Neural progenitor cell (in vitro differentiated cells): Measurements from ENCODE around the gene MAPKAPK3. TPM values are rescaled to one million over a fixed set of nuclear protein-coding genes. Genes with fewer than 3 reads are reported as not detected.

Experiments
- DNase-seq: peaks from one replicate; pipeline ENCODE4 v3.0.0-alpha.2; 2016; ENCODE audit warnings: low spot score
- H2AFZ ChIP-seq: fragments of 200-600 bp; sonication (generic); replicated peaks from 2 replicates; pipeline ENCODE4 v1.6.1; 2016; ENCODE audit warnings: antibody characterized with exemption
- H3F3A ChIP-seq: fragments of 200-600 bp; sonication (generic); 2 replicates; pipeline ENCODE4 v1.6.1; 2016; ENCODE audit warnings: antibody characterized with exemption, low read depth
- H3K27ac ChIP-seq: fragments of 200-600 bp; sonication (generic); 2 replicates; pipeline ENCODE4 v1.5.1; 2016; ENCODE audit warnings: mild to moderate bottlenecking
- H3K27me3 ChIP-seq: fragments of 200-600 bp; sonication (generic); 2 replicates; pipeline ENCODE4 v1.6.1; 2016; ENCODE audit warnings: mild to moderate bottlenecking, moderate library complexity
- H3K36me3 ChIP-seq: fragments of 200-600 bp; sonication (generic); 2 replicates; pipeline ENCODE4 v1.5.1; 2016
- H3K4me1 ChIP-seq: fragments of 200-600 bp; sonication (generic); 2 replicates; pipeline ENCODE4 v1.6.1; 2016; ENCODE audit warnings: mixed run types
- H3K4me2 ChIP-seq: fragments of 200-600 bp; sonication (generic); 2 replicates; pipeline ENCODE4 v1.6.1; 2016
- H3K4me3 ChIP-seq: fragments of 200-600 bp; sonication (generic); 2 replicates; pipeline ENCODE4 v1.5.1; 2016
- H3K79me2 ChIP-seq: fragments of 200-600 bp; sonication (generic); 2 replicates; pipeline ENCODE4 v1.6.1; 2016; ENCODE audit warnings: low read depth
- H3K9ac ChIP-seq: fragments of 200-600 bp; sonication (generic); 2 replicates; pipeline ENCODE4 v1.6.1; 2016
- H3K9me3 ChIP-seq: fragments of 200-600 bp; sonication (generic); 2 replicates; pipeline ENCODE4 v1.5.1; 2016; ENCODE audit warnings: low read depth
- H4K20me1 ChIP-seq: fragments of 200-600 bp; sonication (generic); 2 replicates; pipeline ENCODE4 v1.6.1; 2016; ENCODE audit warnings: low read depth
- H3K27ac Mint-ChIP-seq: 3 replicates; pipeline ENCODE4 v1.8.0; 2021; ENCODE audit warnings: mixed read lengths
- H3K27me3 Mint-ChIP-seq: 2 replicates; pipeline ENCODE4 v1.8.0; 2022; ENCODE audit warnings: low read depth, mild to moderate bottlenecking, inconsistent platforms, moderate library complexity, mixed read lengths; ENCODE audit not compliant: insufficient read depth
- H3K36me3 Mint-ChIP-seq: 3 replicates; pipeline ENCODE4 v1.8.0; 2021; ENCODE audit warnings: mixed read lengths
- H3K4me1 Mint-ChIP-seq: 3 replicates; pipeline ENCODE4 v1.8.0; 2021; ENCODE audit warnings: mixed read lengths
- H3K4me3 Mint-ChIP-seq: 3 replicates; pipeline ENCODE4 v1.8.0; 2021; ENCODE audit warnings: mild to moderate bottlenecking, moderate library complexity, mixed read lengths
- H3K9me3 Mint-ChIP-seq: 3 replicates; pipeline ENCODE4 v1.8.0; 2020; ENCODE audit warnings: mixed read lengths
- CTCF ChIP-seq: fragments of 200-600 bp; sonication (generic); IDR thresholded peaks from 2 replicates; pipeline ENCODE4 v1.5.1; 2017; ENCODE audit warnings: antibody characterized with exemption, mild to moderate bottlenecking
- EZH2 ChIP-seq: fragments of 200-600 bp; sonication (generic); IDR thresholded peaks from 2 replicates; pipeline ENCODE4 v1.6.1; 2017; ENCODE audit warnings: antibody characterized with exemption, mild to moderate bottlenecking, moderate library complexity
- EZH2phosphoT487 ChIP-seq: fragments of 200-600 bp; sonication (generic); IDR thresholded peaks from 2 replicates; pipeline ENCODE4 v1.6.1; 2017; ENCODE audit warnings: antibody characterized with exemption
- total RNA-seq: library from RNA; depleted of rRNA; stranded (reverse); fragments of >200 nt; gene quantifications from 2 replicates; pipeline ENCODE4 v1.2.3, GENCODE V29; 2015; ENCODE audit warnings: low replicate concordance

MAPKAPK3 gene
- total RNA-seq, 1 donor from 2014 or later: 47.7 TPM

- H3K27ac ChIP-seq: no peak overlapping the region
- no peak overlapping the region for H3K27ac Mint-ChIP-seq
- no peaks in the 10 kb centered on the region for H3K9me3 Mint-ChIP-seq
Measured at GRCh38 chr3:50617911-50618481, 1.0 kb downstream of the MAPKAPK3 start.

DNA sequence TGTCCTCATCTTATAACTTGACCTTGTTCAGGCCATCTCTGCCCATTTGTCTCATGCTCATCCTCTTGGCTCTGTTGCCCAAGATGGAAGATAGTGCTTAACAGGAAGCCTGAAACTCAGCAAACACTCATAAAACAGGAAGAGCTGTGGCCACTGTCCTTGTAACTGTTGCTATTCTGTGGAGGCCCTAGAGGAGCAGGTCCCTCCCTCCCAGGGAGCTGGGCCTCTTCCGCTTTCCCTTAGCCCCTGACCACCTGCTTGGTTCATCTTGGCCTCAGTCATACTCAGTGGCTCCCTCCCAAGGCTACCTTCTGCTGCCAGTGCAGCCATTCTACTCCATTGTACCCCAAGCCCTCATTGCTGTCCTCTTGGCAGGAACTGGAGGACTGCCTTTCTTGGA lies 3.5 kb downstream of the MAPKAPK3 start:
- Mint-ChIP-seq H3K36me3 (peaks cover 13% of the 10 kb centered on the region), H3K9me3 (no peaks in the 10 kb centered on the region), H3K4me3 (peak overlapping the region; percentile 21), H3K27ac (peak overlapping the region; percentile 85), H3K4me1 (peaks cover 39% of the 10 kb centered on the region), H3K27me3 (peaks cover 16% of the 10 kb centered on the region)
- no peak overlapping the region for H3K27ac ChIP-seq
- peaks cover 9% of the 10 kb centered on the region for H4K20me1 ChIP-seq
- no peak overlapping the region for H3K4me2 ChIP-seq
- H3K36me3 ChIP-seq: no peaks in the 10 kb centered on the region
- no peak overlapping the region for H3K4me3 ChIP-seq
- peaks cover 34% of the 10 kb centered on the region for H3K79me2 ChIP-seq
- peaks cover 31% of the 10 kb centered on the region for H3F3A ChIP-seq
- TF ChIP-seq EZH2phosphoT487: no peak
- no peak for TF ChIP-seq CTCF
- H3K27me3 ChIP-seq: peaks cover 2% of the 10 kb centered on the region
- H2AFZ ChIP-seq: no peak overlapping the region
- H3K9ac ChIP-seq: no peak overlapping the region
- DNase-seq: no peak
- no peaks in the 10 kb centered on the region for H3K9me3 ChIP-seq
- peaks cover 30% of the 10 kb centered on the region for H3K4me1 ChIP-seq

More at GRCh38 chr3:50617911-50618481, 1.0 kb downstream of the MAPKAPK3 start:
- TF ChIP-seq EZH2phosphoT487: no peak
- no peak for TF ChIP-seq CTCF
- no peak for TF ChIP-seq EZH2
- H3K79me2 ChIP-seq: peaks cover 19% of the 10 kb centered on the region
- peaks cover 20% of the 10 kb centered on the region for H3K27me3 ChIP-seq
- H3F3A ChIP-seq: peaks cover 27% of the 10 kb centered on the region
- Mint-ChIP-seq H3K36me3 (peaks cover 6% of the 10 kb centered on the region), H3K27me3 (peaks cover 23% of the 10 kb centered on the region), H3K4me3 (peak overlapping the region; percentile 88), H3K4me1 (peaks cover 36% of the 10 kb centered on the region)
- H3K4me2 ChIP-seq: peak overlapping the region; percentile 98
- H4K20me1 ChIP-seq: peaks cover 4% of the 10 kb centered on the region
- H3K4me3 ChIP-seq: peak overlapping the region; percentile 66
- H3K4me1 ChIP-seq: peaks cover 15% of the 10 kb centered on the region
- no peaks in the 10 kb centered on the region for H3K36me3 ChIP-seq
- DNase-seq: no peak
- no peak overlapping the region for H3K9ac ChIP-seq
- no peak overlapping the region for H2AFZ ChIP-seq
- no peaks in the 10 kb centered on the region for H3K9me3 ChIP-seq

DNA sequence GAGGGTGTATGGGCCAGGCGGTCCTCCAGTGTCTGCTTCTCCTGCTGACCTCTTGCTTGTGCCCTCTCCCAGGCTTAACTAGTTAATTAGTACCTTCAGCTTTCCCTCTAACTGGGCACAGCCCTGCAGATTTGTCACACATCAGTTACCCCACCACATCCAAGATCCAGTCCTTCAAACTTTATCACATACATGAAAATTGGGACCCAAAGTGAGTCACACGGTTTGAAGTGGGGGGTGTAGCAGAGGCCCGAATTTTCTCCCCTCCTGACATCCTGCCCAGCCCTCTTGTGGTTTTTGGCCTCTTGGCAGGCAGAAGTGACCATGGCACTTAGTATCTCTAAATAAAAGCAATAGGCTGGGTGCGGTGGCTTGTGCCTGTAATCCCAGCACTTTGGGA lies 3.9 kb downstream of the MAPKAPK3 start:
- Histone ChIP-seq H3K9ac (no peak overlapping the region), H3K79me2 (peaks cover 34% of the 10 kb centered on the region), H3F3A (peaks cover 35% of the 10 kb centered on the region), H3K9me3 (no peaks in the 10 kb centered on the region), H3K27me3 (no peaks in the 10 kb centered on the region), H3K36me3 (no peaks in the 10 kb centered on the region), H2AFZ (no peak overlapping the region), H3K27ac (no peak overlapping the region), H3K4me1 (peaks cover 34% of the 10 kb centered on the region), H3K4me2 (no peak overlapping the region), H4K20me1 (peaks cover 13% of the 10 kb centered on the region), H3K4me3 (no peak overlapping the region)
- H3K36me3 Mint-ChIP-seq: peaks cover 13% of the 10 kb centered on the region
- H3K4me1 Mint-ChIP-seq: peaks cover 42% of the 10 kb centered on the region
- no peaks in the 10 kb centered on the region for H3K9me3 Mint-ChIP-seq
- no peak overlapping the region for H3K27ac Mint-ChIP-seq
- TF ChIP-seq EZH2phosphoT487: no peak
- no peak for TF ChIP-seq CTCF
- TF ChIP-seq EZH2: no peak
- H3K27me3 Mint-ChIP-seq: peaks cover 15% of the 10 kb centered on the region
- DNase-seq: no peak
- H3K4me3 Mint-ChIP-seq: no peak overlapping the region
